Testis (tissue), 3 donors: ENCODE data around the gene LHX4. TPM values are rescaled to one million over a fixed set of nuclear protein-coding genes. Genes with fewer than 3 reads are reported as not detected.

Experiments used
- DNase-seq: peaks from one replicate; pipeline ENCODE4 v3.0.0-alpha.2; 2019
- H3K27ac ChIP-seq, 2 donors: fragments of 200-600 bp; sonication (generic); one replicate each; pipeline ENCODE4 v1.5.1; 2019
- H3K27me3 ChIP-seq: fragments of 200-600 bp; sonication (generic); one replicate; pipeline ENCODE4 v1.5.1; 2019
- H3K36me3 ChIP-seq: fragments of 200-600 bp; sonication (generic); one replicate; pipeline ENCODE4 v1.5.1; 2017; ENCODE audit warnings: low read depth; ENCODE audit errors: missing control alignments
- H3K4me1 ChIP-seq: fragments of 200-600 bp; sonication (generic); one replicate; pipeline ENCODE4 v1.5.1; 2019
- H3K4me3 ChIP-seq, 2 donors: fragments of 200-600 bp; sonication (generic); one replicate each; pipeline ENCODE4 v1.5.1; 2017 to 2019
- H3K9me3 ChIP-seq: fragments of 200-600 bp; sonication (generic); one replicate; pipeline ENCODE4 v1.5.1; 2017
- POLR2A ChIP-seq: fragments of 450-650 bp; IDR thresholded peaks from one replicate; pipeline ENCODE4 v1.6.1; 2017; ENCODE audit warnings: antibody characterized with exemption, mild to moderate bottlenecking, moderate library complexity
- WGBS, 2 donors: methylation state at CpG; one replicate each; pipeline ENCODE4 v1.1.5; 2018; 5-methylcytosine and 5-hydroxymethylcytosine counted together
- intact Hi-C: fragments of 100-400 bp; cut with DNase I; formaldehyde crosslinking; loops from one replicate; pipeline ENCODE4 v1.15.1; 2023; ENCODE audit warnings: low total_unique reads
- polyA plus RNA-seq: library from polyadenylated mRNA; stranded (reverse); fragments of 350-450 nt; fragmentation: Illumina TruSeq; extraction: RNeasy Lipid Tissue Mini Kit (QIAGEN cat#74804); gene quantifications from one replicate; pipeline ENCODE4 v1.2.3, GENCODE V29; 2014; ENCODE audit warnings: low read depth, low replicate concordance; ENCODE audit not compliant: insufficient read depth
- total RNA-seq, 2 donors: library from RNA; depleted of rRNA; stranded (reverse); fragments of >200 nt; gene quantifications; one replicate each; pipeline ENCODE4 v1.2.3, GENCODE V29; 2016
- TF ChIP-seq, protein P1 (sequence below), 3 experiments: fragments of 450-650 bp in 2 of 3; fragments of 200-600 bp in 1 of 3; sonication (generic) in 1 of 3; IDR thresholded peaks; one replicate each; pipeline ENCODE4 v1.5.1; 2016 to 2019; ENCODE audit warnings: antibody characterized with exemption in 3 of 3, mild to moderate bottlenecking in 2 of 3, moderate library complexity in 1 of 3

Gene LHX4
- total and polyA plus RNA-seq, 3 donors from 2014 or later, result 0.63 to 5.2 (median 1.3) TPM

DNA sequence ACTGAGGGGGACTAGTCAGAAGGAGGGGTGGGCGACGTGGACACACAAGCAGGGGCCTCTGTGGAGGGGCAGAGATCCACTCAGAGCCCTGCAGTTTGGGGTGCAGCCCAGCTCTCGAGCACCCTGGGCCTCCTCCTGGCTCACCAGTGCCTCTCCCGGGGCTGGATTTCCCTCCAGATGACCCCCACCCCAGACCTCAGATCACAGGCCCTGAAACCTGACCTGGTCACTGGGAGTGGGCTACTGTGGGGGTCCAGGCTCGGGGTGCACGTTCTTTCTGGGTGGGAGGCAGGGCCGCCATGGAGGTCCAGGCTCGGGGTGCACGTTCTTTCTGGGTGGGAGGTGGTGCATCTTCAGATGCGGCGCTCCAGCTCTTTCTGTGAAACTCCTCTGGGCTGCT lies 10.3 kb upstream of the LHX4 start:
- no peaks in the 10 kb centered on the region for H3K27me3 ChIP-seq
- no peak for DNase-seq
- TF ChIP-seq, protein P1, sequence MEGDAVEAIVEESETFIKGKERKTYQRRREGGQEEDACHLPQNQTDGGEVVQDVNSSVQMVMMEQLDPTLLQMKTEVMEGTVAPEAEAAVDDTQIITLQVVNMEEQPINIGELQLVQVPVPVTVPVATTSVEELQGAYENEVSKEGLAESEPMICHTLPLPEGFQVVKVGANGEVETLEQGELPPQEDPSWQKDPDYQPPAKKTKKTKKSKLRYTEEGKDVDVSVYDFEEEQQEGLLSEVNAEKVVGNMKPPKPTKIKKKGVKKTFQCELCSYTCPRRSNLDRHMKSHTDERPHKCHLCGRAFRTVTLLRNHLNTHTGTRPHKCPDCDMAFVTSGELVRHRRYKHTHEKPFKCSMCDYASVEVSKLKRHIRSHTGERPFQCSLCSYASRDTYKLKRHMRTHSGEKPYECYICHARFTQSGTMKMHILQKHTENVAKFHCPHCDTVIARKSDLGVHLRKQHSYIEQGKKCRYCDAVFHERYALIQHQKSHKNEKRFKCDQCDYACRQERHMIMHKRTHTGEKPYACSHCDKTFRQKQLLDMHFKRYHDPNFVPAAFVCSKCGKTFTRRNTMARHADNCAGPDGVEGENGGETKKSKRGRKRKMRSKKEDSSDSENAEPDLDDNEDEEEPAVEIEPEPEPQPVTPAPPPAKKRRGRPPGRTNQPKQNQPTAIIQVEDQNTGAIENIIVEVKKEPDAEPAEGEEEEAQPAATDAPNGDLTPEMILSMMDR (IDR thresholded peaks at IDR 0.05), result no peak
- no peak for TF ChIP-seq POLR2A
- H3K9me3 ChIP-seq, result no peaks in the 10 kb centered on the region
- WGBS, 2 donors, result 88 to 92% methylated on average over 4 to 7 of the region's 11 CpGs
- H3K36me3 ChIP-seq, result no peaks in the 10 kb centered on the region
- H3K4me1 ChIP-seq, result no peaks in the 10 kb centered on the region
- no peak overlapping the region for H3K27ac ChIP-seq
- intact Hi-C loops, result no loop called here
- H3K4me3 ChIP-seq, result no peak overlapping the region

DNA sequence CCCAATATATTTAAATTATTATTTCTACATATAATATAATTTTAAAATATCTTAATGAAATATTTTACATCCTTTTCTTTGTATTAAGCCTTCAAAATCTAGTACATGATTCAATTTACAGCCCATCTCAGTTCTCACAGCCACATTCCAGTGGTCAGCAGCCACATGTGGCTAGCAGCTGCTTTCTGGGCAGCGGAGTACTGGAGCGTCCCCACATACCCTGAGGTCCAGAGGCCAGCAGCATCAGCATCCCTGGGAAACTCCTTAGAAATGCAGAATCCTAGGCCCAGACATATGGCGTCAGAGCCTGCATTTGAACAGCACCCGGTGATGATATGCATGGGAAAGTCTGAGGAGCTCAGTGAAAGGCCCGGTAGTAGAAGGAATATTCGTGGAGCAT lies 8.6 kb upstream of the LHX4 start:
- Histone ChIP-seq H3K4me1 (no peaks in the 10 kb centered on the region), H3K27me3 (no peaks in the 10 kb centered on the region), H3K9me3 (no peaks in the 10 kb centered on the region), H3K36me3 (no peaks in the 10 kb centered on the region), H3K27ac (no peak overlapping the region), H3K4me3 (no peak overlapping the region)
- DNase-seq, result no peak
- intact Hi-C loops, result no loop called here
- WGBS, 2 donors, result 88 to 98% methylated on average over 6 of the region's 6 CpGs
- TF ChIP-seq, protein P1 (IDR thresholded peaks at IDR 0.05), result no peak
- no peak for TF ChIP-seq POLR2A

DNA sequence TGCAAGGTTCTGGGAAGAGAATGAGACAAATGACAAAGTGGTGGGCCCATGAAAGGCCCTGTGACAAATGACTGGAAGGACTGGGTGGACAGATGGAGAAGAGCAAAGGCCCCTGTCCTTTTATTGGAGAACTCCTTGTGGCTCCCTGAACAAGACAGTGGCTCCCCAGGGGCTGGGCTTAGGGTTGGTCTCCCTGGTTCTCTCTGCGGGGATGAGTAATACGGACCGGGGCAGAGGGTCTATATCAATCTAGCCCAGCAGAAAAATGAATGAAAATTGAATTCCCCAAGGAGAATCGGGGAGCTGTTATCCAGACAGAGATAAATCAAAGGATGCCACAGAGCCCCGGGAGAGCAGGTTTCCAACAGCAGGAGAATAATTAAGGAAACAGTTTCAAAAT lies 5.2 kb upstream of the LHX4 start:
- Histone ChIP-seq H3K36me3 (no peaks in the 10 kb centered on the region), H3K27me3 (no peaks in the 10 kb centered on the region), H3K27ac (no peak overlapping the region), H3K9me3 (no peaks in the 10 kb centered on the region), H3K4me1 (peaks cover 4% of the 10 kb centered on the region), H3K4me3 (no peak overlapping the region)
- DNase-seq, result no peak
- no peak for TF ChIP-seq POLR2A
- TF ChIP-seq, protein P1 (IDR thresholded peaks at IDR 0.05), result no peak
- WGBS, 2 donors, result 46 to 69% methylated on average over 5 of the region's 5 CpGs
- intact Hi-C loops, result no loop called here

DNA sequence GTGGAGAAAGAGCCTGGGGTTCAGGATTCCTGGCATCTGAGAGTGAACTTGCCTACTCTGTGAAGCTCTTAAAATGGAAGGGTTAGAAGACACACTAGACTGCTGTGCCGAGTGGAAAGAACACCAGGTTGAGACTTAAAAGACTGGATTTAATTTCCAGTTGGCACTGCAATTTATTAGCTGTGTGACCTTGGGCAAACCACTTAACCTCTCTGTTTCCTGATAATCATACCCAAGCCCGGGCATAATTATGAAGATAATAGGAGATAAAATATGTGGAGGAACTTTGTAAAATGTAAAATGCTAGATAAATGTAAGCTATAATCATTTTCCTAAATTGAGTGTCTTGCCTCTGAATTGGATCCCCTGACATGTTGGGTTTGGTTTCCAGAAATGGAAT lies 4.7 kb upstream of the LHX4 start:
- 62 to 88% methylated on average over 2 of the region's 2 CpGs for WGBS, 2 donors
- TF ChIP-seq, protein P1 (IDR thresholded peaks at IDR 0.05), result no peak
- TF ChIP-seq POLR2A, result no peak
- no peak overlapping the region for H3K4me3 ChIP-seq
- peaks cover 9% of the 10 kb centered on the region for H3K4me1 ChIP-seq
- H3K27ac ChIP-seq, result no peak overlapping the region
- DNase-seq, result no peak
- no peaks in the 10 kb centered on the region for H3K27me3 ChIP-seq
- H3K36me3 ChIP-seq, result no peaks in the 10 kb centered on the region
- intact Hi-C loops, result no loop called here
- H3K9me3 ChIP-seq, result no peaks in the 10 kb centered on the region

DNA sequence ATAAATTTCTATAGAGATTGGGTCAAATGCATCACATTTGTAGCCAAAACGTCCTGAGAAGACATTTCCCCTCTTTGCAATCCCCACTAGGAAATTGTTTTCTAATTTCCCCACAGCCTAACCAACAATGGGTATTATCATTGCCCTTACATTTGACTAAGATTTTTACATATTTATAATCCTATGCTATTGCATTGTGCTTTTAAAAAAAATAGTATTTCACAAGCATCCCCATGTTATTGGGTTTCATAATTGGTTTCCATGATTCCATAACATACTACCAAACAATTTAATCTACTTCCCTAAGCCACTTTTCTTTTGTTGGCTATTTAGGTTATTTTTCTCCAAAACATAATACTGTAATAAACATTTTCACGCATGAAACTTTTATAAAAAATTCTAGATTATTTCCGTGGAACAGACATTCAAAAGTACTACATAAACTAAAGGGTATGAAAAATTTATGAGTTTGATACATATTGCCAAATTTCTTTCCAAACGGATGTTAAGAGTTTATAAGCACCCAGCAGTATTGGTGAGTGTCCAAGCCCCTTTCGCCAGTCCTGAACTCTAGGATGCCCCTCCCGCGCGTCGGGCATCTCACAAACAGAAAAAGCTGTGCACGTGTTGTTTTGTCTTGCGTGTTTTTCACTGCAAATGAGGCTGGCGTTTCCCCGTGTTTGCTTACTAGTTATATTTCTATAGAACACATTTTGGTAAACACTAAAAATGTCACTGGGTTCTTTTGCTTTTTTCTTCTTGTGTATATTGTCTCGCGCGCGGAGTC lies 2.0 kb upstream of the LHX4 start:
- peak overlapping the region in 1 of 2 donors; percentile 68 for H3K4me3 ChIP-seq
- H3K4me1 ChIP-seq, result peaks cover 19% of the 10 kb centered on the region
- DNase-seq, result no peak
- no peaks in the 10 kb centered on the region for H3K36me3 ChIP-seq
- H3K27me3 ChIP-seq, result no peaks in the 10 kb centered on the region
- intact Hi-C loops, result no loop called here
- no peak overlapping the region for H3K27ac ChIP-seq
- 21 to 33% methylated on average over 17 of the region's 17 CpGs for WGBS, 2 donors
- TF ChIP-seq, protein P1 (IDR thresholded peaks at IDR 0.05), result no peak
- no peak for TF ChIP-seq POLR2A
- no peaks in the 10 kb centered on the region for H3K9me3 ChIP-seq
